Activated gamma-delta T cell treated with anti-CD3 and anti-CD28 coated beads, Interleukin-2, amount 50 U/mL, for 16 hours (primary cell): ENCODE results near the gene PTBP1.
"Not testable (repeated sequence)": the region's sequence is repeated elsewhere in the genome, so short reads cannot be mapped to it uniquely, and the experiment has no call there.

Source experiments
- DNase-seq: peaks from one replicate; pipeline ENCODE4 v3.0.0-alpha.2; 2020; ENCODE audit warnings: low read depth

PTBP1 gene

DNA sequence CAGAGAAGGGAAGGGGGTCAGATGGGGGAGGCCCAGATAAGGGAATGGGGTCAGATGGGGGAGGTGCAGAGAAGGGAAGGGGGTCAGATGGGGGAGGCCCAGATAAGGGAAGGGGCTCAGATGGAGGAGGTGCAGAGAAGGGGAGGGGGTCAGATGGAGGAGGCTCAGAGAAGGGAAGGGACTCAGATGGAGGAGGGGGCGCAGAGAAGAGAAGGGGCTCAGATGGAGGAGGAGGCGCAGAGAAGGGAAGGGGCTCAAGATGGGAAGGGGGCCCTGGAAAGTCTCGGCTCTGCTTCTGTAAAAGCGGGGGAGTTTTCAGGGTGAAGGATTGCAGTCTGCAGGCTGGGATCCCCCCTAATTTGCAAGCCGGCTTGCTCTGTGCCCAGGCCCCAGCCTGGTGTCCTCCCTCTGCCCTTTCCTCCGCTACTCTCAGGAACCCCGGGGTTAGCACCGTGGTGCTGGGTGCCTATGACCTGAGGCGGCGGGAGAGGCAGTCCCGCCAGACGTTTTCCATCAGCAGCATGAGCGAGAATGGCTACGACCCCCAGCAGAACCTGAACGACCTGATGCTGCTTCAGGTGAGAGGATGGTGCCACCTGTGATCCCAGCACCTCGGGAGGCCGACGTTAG is 32.0 kb downstream of the PTBP1 start:
- no peak for DNase-seq

DNA sequence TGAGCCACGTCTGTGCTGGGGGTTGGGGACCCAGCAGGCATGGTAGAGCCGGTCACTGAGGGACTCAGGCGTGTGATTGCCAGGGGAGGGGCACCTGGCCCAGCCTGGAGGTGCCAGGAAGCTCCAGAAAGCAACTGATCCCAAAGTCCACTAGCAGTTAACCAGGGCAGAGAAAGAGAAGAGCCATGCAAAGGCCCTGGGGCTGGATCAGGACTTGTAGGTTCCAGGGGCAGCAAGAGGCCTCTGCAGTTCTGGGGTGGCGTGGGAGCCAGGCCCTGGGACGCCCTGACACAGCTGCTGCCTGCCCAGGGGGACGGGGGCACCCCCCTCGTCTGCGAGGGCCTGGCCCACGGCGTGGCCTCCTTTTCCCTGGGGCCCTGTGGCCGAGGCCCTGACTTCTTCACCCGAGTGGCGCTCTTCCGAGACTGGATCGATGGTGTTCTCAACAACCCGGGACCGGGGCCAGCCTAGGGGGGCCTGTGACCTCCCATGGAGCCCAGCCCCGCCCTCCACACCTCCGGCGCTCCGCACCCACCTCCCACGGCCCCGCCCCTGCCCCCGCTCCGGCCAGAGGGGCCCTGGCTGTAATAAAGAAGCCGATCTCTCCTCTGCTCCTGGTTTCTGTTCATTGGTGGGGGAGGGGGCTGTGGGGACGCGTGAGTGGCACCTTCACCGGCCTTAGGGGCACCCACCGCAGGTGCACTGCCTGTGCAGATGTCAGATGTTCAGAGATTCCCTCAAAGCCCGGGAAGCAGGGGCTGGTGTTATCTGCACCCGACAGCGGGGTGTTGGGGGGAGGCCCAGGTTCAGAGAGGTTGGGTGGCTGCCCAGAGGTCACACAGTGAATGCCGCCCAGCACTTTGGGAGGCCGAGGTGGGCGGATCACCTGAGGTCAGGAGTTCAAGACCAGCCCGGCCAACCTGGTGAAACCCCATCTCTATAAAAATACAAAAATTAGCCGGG is 34.4 kb downstream of the PTBP1 start:
- DNase-seq: no peak

- no peak for DNase-seq
These were observed 37.0 kb downstream of the PTBP1 start for GRCh38 chr19:834216-834615.

GRCh38 chr19:835210-835810 is 38.1 kb downstream of the PTBP1 start:
- DNase-seq: no peak

DNA sequence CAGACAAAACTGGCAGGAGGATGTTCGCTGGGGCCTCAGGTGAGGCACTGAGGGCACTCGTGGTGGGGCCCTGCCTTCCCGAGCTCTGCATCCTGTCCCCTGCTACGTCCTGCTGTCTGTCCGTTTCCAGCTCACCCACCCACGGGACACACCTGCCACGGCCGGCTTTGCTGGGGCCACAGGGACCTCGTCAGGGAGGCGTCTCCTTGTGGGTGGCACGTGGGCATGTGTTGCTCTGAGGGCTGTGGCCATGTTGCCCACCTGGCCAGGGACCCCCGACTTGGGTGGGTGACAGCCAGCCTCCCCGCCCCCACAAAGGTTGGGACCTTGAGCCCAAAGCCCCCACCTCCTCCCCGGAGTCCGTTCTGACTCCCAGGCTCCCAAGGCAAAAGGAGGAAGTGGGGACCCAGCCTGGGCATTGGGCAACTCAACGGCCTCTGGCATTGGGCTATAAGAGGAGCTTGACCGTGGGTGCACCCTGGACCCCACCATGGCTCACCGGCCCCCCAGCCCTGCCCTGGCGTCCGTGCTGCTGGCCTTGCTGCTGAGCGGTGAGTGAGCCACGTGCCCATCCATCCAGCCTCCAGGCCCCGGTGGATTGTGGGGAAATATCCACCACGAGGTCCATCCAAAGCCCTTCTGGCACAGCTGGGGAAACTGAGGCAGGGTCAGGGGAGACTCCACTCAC is 43.4 kb downstream of the PTBP1 start, which contains the start of gene PRTN3:
Gene PRTN3 (plus strand): TSS at position 481 of the 688 bp plus-strand sequence. CDS start 10 bp downstream, at position 491.
- no peak for DNase-seq

GRCh38 chr19:842802-843179 is 45.5 kb downstream of the PTBP1 start:
- DNase-seq: not testable (repeated sequence)

DNA sequence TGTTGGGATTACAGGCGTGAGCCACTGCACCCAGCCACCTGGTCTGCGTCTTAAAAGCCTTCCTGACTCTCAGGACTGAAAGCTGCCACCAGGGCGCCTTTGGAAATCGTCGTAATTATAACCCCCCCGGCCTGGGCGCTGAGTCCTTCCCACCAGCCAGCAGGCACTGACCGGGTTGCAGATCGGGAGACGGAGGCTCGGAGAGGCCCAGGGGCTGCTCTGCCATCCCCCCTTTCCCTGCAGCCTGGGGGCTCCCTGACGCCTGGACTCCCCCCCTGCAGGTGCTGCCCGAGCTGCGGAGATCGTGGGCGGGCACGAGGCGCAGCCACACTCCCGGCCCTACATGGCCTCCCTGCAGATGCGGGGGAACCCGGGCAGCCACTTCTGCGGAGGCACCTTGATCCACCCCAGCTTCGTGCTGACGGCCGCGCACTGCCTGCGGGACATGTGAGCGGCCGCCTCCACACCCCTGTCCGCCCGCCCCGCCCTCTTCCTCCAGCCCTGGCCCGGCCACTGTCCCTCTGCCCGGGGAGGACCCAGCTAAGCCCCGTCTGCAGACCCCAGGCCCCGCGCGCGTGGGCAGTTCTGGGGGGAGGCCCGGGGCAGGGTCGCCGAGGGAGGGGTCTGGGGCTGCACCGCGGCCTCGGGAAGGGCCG is 46.1 kb downstream of the PTBP1 start:
- DNase-seq: no peak

GRCh38 chr19:843836-844545 is 46.7 kb downstream of the PTBP1 start:
- no peak for DNase-seq

GRCh38 chr19:844546-844971 is 47.3 kb downstream of the PTBP1 start:
- DNase-seq: no peak

DNA sequence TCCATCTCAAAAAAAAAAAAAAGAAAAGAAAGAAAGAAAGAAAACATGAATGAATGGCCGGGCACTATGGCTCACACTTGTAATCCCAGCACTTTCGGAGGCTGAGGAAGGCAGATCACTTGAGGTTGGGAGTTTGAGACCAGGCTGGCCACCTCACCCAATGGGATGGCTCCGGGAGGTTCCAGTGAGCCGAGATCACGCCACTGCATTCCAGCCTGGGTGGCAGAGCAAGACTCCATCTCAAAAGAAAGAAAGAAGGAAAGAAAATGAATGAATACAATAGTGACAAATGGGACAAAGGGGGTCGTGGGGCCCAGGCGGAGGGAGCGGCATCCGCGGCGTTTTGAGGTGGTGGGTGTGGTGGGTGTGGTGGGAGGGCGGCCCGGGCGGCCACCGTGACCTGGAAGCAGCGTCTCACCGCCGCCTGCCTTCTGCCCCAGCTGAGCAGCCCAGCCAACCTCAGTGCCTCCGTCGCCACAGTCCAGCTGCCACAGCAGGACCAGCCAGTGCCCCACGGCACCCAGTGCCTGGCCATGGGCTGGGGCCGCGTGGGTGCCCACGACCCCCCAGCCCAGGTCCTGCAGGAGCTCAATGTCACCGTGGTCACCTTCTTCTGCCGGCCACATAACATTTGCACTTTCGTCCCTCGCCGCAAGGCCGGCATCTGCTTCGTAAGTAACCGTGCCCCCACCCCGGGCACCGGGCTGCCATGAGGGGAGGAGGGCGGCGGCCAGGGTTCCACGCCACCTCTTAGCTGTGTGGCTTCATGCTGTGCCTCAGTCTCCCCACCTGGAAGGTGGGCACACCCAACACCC is 48.7 kb downstream of the PTBP1 start:
- DNase-seq: no peak

DNA sequence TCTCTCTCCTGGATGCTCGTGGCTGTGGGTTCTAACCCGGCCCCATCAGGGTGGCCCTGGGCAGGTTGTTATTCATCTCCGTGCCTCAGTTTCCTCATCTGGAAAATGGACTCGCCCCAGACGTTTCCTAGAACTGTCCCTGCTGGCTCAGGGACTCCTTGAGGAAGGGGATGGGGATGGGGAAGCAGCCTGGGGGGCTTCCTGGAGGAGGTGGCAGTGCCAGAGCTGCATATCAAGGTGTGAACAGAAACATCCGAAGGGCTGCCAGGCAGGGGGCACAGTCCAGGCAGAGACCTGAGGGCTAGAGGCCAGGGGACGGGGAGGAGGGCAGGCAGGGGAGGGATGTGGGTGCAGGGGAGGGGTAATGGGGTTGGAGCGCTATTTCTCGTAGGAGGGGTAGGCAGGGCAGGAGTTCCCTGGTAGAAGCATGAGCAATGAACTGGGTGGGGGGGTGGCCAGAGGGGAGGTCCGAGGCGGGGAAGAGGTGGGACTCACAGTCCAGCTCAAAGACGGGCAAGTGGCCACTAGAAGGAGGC is 51.2 kb downstream of the PTBP1 start:
- no peak for DNase-seq

DNA sequence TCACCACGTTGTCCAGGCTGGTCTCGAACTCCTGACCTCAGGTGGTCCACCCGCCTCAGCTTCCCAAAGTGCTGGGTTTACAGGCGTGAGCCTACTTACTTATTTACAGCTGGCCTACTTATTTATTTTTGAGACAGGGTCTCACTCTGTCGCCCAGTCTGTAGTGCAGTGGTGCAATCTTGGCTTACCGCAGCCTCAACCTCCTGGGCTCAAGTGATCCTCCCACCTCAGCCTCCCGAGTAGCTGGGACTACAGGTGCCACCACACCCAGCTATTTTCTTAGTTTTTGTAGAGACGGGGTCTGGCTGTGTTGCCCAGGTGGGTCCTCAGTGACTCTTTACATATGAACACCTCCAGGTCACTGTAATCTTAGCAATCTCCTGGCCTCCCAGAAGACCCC is 51.9 kb downstream of the PTBP1 start:
- DNase-seq: not testable (repeated sequence)

GRCh38 chr19:850221-850978 is 53.1 kb downstream of the PTBP1 start:
- no peak for DNase-seq

- DNase-seq: no peak
These were observed 53.7 kb downstream of the PTBP1 start for GRCh38 chr19:850979-851335.

GRCh38 chr19:852136-853013 is 55.1 kb downstream of the PTBP1 start, which contains the start of gene ELANE:
Gene ELANE (plus strand): TSS chr19:852303. CDS start chr19:852329, 26 bp downstream.
- no peak for DNase-seq

DNA sequence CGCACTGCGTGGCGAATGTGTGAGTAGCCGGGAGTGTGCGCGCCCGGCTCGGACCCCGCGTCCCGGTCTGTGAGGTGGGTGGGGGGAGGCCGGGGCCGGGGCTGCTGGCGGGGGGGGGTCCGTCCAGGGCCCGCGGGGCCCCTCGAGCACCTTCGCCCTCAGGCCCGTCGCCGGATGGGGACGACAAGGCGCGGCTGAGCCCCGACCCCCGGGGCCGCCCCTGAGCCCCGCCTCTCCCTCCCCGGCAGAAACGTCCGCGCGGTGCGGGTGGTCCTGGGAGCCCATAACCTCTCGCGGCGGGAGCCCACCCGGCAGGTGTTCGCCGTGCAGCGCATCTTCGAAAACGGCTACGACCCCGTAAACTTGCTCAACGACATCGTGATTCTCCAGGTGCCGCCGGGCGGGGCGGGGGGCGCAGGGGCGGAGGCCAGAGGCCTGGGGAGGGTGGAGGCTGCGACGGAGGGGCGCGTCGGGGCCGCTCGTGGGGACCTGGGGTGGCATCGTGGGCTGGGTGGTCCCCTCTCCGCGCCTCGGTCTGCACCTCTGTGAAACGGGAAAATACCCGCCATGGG is 55.8 kb downstream of the PTBP1 start:
- no peak for DNase-seq

DNA sequence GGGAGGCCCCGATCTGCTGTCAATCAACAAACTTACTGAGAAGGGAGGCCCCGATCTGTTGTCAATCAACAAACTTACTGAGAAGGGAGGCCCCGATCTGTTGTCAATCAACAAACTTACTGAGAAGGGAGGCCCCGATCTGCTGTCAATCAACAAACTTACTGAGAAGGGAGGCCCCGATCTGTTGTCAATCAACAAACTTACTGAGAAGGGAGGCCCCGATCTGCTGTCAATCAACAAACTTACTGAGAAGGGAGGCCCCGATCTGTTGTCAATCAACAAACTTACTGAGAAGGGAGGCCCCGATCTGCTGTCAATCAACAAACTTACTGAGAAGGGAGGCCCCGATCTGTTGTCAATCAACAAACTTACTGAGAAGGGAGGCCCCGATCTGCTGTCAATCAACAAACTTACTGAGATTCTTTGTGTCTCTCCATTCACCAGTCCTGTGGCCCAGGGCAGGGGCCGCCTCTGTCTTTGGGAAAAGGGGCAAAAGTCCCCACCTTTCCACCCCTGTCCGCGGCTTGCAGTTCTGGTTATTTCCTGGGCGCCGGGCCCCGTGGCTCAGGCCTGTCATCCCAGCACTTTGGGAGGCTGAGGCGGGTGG is 56.5 kb downstream of the PTBP1 start:
- DNase-seq: not testable (repeated sequence)
